ENCODE measurements around the gene CFAP157.
A peak's percentile ranks its signal among the peaks of the same experiment; 100 is the strongest.

The CFAP157 gene

GRCh38 chr9:127706836-127707241, at the start of gene CFAP157:
Gene CFAP157, plus strand, starts transcription at chr9:127706988. Its CDS starts 44 bp downstream, at chr9:127707032.
- peak; percentile 66 for DNase-seq

GRCh38 chr9:127658428-127658827, 48.4 kb upstream of the CFAP157 start:
- DNase-seq: no peak

- peak; percentile 96 for DNase-seq
Measured at GRCh38 chr9:127660886-127661741, 45.7 kb upstream of the CFAP157 start.

GRCh38 chr9:127662617-127663016, 44.2 kb upstream of the CFAP157 start:
- DNase-seq: no peak

- no peak for DNase-seq
Measured at GRCh38 chr9:127664324-127664677, 42.5 kb upstream of the CFAP157 start.

- no peak for DNase-seq
Measured at GRCh38 chr9:127664678-127665507, 41.9 kb upstream of the CFAP157 start.

GRCh38 chr9:127667127-127667844, 39.5 kb upstream of the CFAP157 start:
- no peak for DNase-seq

GRCh38 chr9:127667906-127668305, 38.9 kb upstream of the CFAP157 start:
- DNase-seq: no peak

- no peak for DNase-seq
Measured at GRCh38 chr9:127673234-127673633, 33.6 kb upstream of the CFAP157 start.

- no peak for DNase-seq
Measured at GRCh38 chr9:127676638-127677037, 30.1 kb upstream of the CFAP157 start.

- no peak for DNase-seq
Measured at GRCh38 chr9:127679506-127679905, 27.3 kb upstream of the CFAP157 start.

GRCh38 chr9:127680226-127680625, 26.6 kb upstream of the CFAP157 start:
- DNase-seq: no peak

- DNase-seq: no peak
Measured at GRCh38 chr9:127680846-127681245, 25.9 kb upstream of the CFAP157 start.

- no peak for DNase-seq
Measured at GRCh38 chr9:127682351-127683136, 24.2 kb upstream of the CFAP157 start.

GRCh38 chr9:127683723-127684122, 23.1 kb upstream of the CFAP157 start:
- no peak for DNase-seq

- no peak for DNase-seq
Measured at GRCh38 chr9:127684576-127684975, 22.2 kb upstream of the CFAP157 start.

- peak; percentile 6 for DNase-seq
Measured at GRCh38 chr9:127686461-127687393, 20.1 kb upstream of the CFAP157 start.

- no peak for DNase-seq
Measured at GRCh38 chr9:127689329-127690000, 17.3 kb upstream of the CFAP157 start.

GRCh38 chr9:127690735-127691134, 16.1 kb upstream of the CFAP157 start:
- no peak for DNase-seq

- DNase-seq: no peak
Measured at GRCh38 chr9:127692071-127692470, 14.7 kb upstream of the CFAP157 start.

GRCh38 chr9:127693143-127693542, 13.6 kb upstream of the CFAP157 start:
- no peak for DNase-seq

All from NCI-H510A treated with DMSO at 0.1 percent for 48 hours (cell line).